ENCODE results near the gene TIGAR.

TIGAR gene

GRCh38 chr12:4388032-4388431 is 67.0 kb downstream of the TIGAR start:
- H3K36me3 ChIP-seq (ENCODE audit: control insufficient read depth in 5 of 5, insufficient read depth in 5 of 5, low read length in 5 of 5): no peaks in the 10 kb centered on the region
- no peaks in the 10 kb centered on the region for H3K9me3 ChIP-seq (ENCODE audit: control insufficient read depth in 5 of 5, low read length in 5 of 5)
- H3K9ac ChIP-seq (ENCODE audit: low read length in 5 of 5): no peak overlapping the region
- H3K4me3 ChIP-seq (ENCODE audit: low read depth in 1 of 5, low read length in 5 of 5): no peak overlapping the region
- H3K27me3 ChIP-seq (ENCODE audit: control insufficient read depth in 5 of 5, insufficient read depth in 4 of 5, low read length in 5 of 5): peaks cover 8 to 11% (median 11%) of the 10 kb centered on the region in 5 donors
- H3K27ac ChIP-seq (ENCODE audit: low read depth, low read length): no peak overlapping the region
- no peaks in the 10 kb centered on the region for H3K4me1 ChIP-seq (ENCODE audit: control insufficient read depth in 5 of 5, insufficient read depth in 5 of 5, low read length in 5 of 5)

GRCh38 chr12:4388662-4389061 is 67.6 kb downstream of the TIGAR start:
- Histone ChIP-seq H3K27me3 (ENCODE audit: control insufficient read depth in 5 of 5, insufficient read depth in 4 of 5, low read length in 5 of 5) (peaks cover 8 to 11% (median 11%) of the 10 kb centered on the region in 5 donors), H3K27ac (ENCODE audit: low read depth, low read length) (no peak overlapping the region), H3K4me3 (ENCODE audit: low read depth in 1 of 5, low read length in 5 of 5) (no peak overlapping the region), H3K4me1 (ENCODE audit: control insufficient read depth in 5 of 5, insufficient read depth in 5 of 5, low read length in 5 of 5) (no peaks in the 10 kb centered on the region), H3K9ac (ENCODE audit: low read length in 5 of 5) (no peak overlapping the region), H3K36me3 (ENCODE audit: control insufficient read depth in 5 of 5, insufficient read depth in 5 of 5, low read length in 5 of 5) (no peaks in the 10 kb centered on the region), H3K9me3 (ENCODE audit: control insufficient read depth in 5 of 5, low read length in 5 of 5) (no peaks in the 10 kb centered on the region)

GRCh38 chr12:4392223-4392742 is 71.3 kb downstream of the TIGAR start:
- Histone ChIP-seq H3K27ac (ENCODE audit: low read depth, low read length) (no peak overlapping the region), H3K4me1 (ENCODE audit: control insufficient read depth in 5 of 5, insufficient read depth in 5 of 5, low read length in 5 of 5) (no peaks in the 10 kb centered on the region)

GRCh38 chr12:4393211-4393610 is 72.2 kb downstream of the TIGAR start:
- no peaks in the 10 kb centered on the region for H3K9me3 ChIP-seq (ENCODE audit: control insufficient read depth in 5 of 5, low read length in 5 of 5)
- H3K27ac ChIP-seq (ENCODE audit: low read depth, low read length): no peak overlapping the region
- H3K4me3 ChIP-seq (ENCODE audit: low read depth in 1 of 5, low read length in 5 of 5): no peak overlapping the region
- peaks cover 11 to 17% (median 13%) of the 10 kb centered on the region in 5 donors for H3K27me3 ChIP-seq (ENCODE audit: control insufficient read depth in 5 of 5, insufficient read depth in 4 of 5, low read length in 5 of 5)
- H3K4me1 ChIP-seq (ENCODE audit: control insufficient read depth in 5 of 5, insufficient read depth in 5 of 5, low read length in 5 of 5): no peaks in the 10 kb centered on the region
- H3K9ac ChIP-seq (ENCODE audit: low read length in 5 of 5): no peak overlapping the region
- no peaks in the 10 kb centered on the region for H3K36me3 ChIP-seq (ENCODE audit: control insufficient read depth in 5 of 5, insufficient read depth in 5 of 5, low read length in 5 of 5)

More at GRCh38 chr12:4392223-4392742, 71.3 kb downstream of the TIGAR start:
- H3K9ac ChIP-seq (ENCODE audit: low read length in 5 of 5): no peak overlapping the region
- H3K36me3 ChIP-seq (ENCODE audit: control insufficient read depth in 5 of 5, insufficient read depth in 5 of 5, low read length in 5 of 5): no peaks in the 10 kb centered on the region
- H3K4me3 ChIP-seq (ENCODE audit: low read depth in 1 of 5, low read length in 5 of 5): no peak overlapping the region
- H3K27me3 ChIP-seq (ENCODE audit: control insufficient read depth in 5 of 5, insufficient read depth in 4 of 5, low read length in 5 of 5): peaks cover 11 to 17% (median 13%) of the 10 kb centered on the region in 5 donors
- H3K9me3 ChIP-seq (ENCODE audit: control insufficient read depth in 5 of 5, low read length in 5 of 5): no peaks in the 10 kb centered on the region

GRCh38 chr12:4395818-4396217 is 74.8 kb downstream of the TIGAR start:
- H3K4me3 ChIP-seq (ENCODE audit: low read depth in 1 of 5, low read length in 5 of 5): no peak overlapping the region
- H3K4me1 ChIP-seq (ENCODE audit: control insufficient read depth in 5 of 5, insufficient read depth in 5 of 5, low read length in 5 of 5): no peaks in the 10 kb centered on the region
- H3K27ac ChIP-seq (ENCODE audit: low read depth, low read length): no peak overlapping the region
- peaks cover 11 to 17% (median 13%) of the 10 kb centered on the region in 5 donors for H3K27me3 ChIP-seq (ENCODE audit: control insufficient read depth in 5 of 5, insufficient read depth in 4 of 5, low read length in 5 of 5)
- no peaks in the 10 kb centered on the region for H3K36me3 ChIP-seq (ENCODE audit: control insufficient read depth in 5 of 5, insufficient read depth in 5 of 5, low read length in 5 of 5)
- no peak overlapping the region for H3K9ac ChIP-seq (ENCODE audit: low read length in 5 of 5)
- no peaks in the 10 kb centered on the region for H3K9me3 ChIP-seq (ENCODE audit: control insufficient read depth in 5 of 5, low read length in 5 of 5)

- H3K9ac ChIP-seq (ENCODE audit: low read length in 5 of 5): no peak overlapping the region
- H3K4me1 ChIP-seq (ENCODE audit: control insufficient read depth in 5 of 5, insufficient read depth in 5 of 5, low read length in 5 of 5): no peaks in the 10 kb centered on the region
- H3K9me3 ChIP-seq (ENCODE audit: control insufficient read depth in 5 of 5, low read length in 5 of 5): no peaks in the 10 kb centered on the region
- no peaks in the 10 kb centered on the region for H3K36me3 ChIP-seq (ENCODE audit: control insufficient read depth in 5 of 5, insufficient read depth in 5 of 5, low read length in 5 of 5)
- no peak overlapping the region for H3K27ac ChIP-seq (ENCODE audit: low read depth, low read length)
- H3K27me3 ChIP-seq (ENCODE audit: control insufficient read depth in 5 of 5, insufficient read depth in 4 of 5, low read length in 5 of 5): peaks cover 0 to 4% (median 0%) of the 10 kb centered on the region in 5 donors
- H3K4me3 ChIP-seq (ENCODE audit: low read depth in 1 of 5, low read length in 5 of 5): no peak overlapping the region
Observed at GRCh38 chr12:4401117-4401516, 80.1 kb downstream of the TIGAR start.

- Histone ChIP-seq H3K27me3 (ENCODE audit: control insufficient read depth in 5 of 5, insufficient read depth in 4 of 5, low read length in 5 of 5) (peaks cover 0 to 4% (median 0%) of the 10 kb centered on the region in 5 donors), H3K27ac (ENCODE audit: low read depth, low read length) (no peak overlapping the region), H3K36me3 (ENCODE audit: control insufficient read depth in 5 of 5, insufficient read depth in 5 of 5, low read length in 5 of 5) (no peaks in the 10 kb centered on the region), H3K9ac (ENCODE audit: low read length in 5 of 5) (no peak overlapping the region), H3K4me3 (ENCODE audit: low read depth in 1 of 5, low read length in 5 of 5) (no peak overlapping the region), H3K4me1 (ENCODE audit: control insufficient read depth in 5 of 5, insufficient read depth in 5 of 5, low read length in 5 of 5) (no peaks in the 10 kb centered on the region), H3K9me3 (ENCODE audit: control insufficient read depth in 5 of 5, low read length in 5 of 5) (no peaks in the 10 kb centered on the region)
Observed at GRCh38 chr12:4402996-4403395, 82.0 kb downstream of the TIGAR start.
